Measurements from ENCODE around the gene LPP.

Gene LPP

DNA sequence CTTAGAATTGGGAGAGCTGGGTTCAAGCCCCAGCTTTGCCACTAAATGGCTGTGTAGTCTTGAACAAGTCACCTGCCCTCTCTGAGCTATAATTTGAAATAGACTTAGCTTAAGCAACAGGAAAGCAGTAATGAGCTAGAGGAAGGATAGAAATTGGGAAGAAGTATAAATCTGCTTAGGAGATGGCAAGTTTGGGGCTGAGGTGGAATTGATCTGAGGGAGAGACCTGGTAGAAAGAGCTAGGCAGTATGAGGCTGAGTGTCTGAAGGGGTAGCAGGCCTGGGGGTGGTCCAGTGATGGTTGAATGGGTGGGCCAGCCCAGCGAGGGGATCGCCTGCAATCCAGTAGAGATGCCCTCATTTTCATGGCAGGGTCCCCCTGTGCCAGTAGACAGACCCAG, 22.9 kb downstream of the LPP start:
- peaks cover 82% of the 10 kb centered on the region for H3K4me1 ChIP-seq (ENCODE audit: control insufficient read depth, low read length)
- no peaks in the 10 kb centered on the region for H3K36me3 ChIP-seq (ENCODE audit: control insufficient read depth, low read length)
- TF ChIP-seq EZH2phosphoT487 (IDR thresholded peaks at IDR 0.05; ENCODE audit: borderline replicate concordance, low read length), result no peak
- TF ChIP-seq, protein P1, sequence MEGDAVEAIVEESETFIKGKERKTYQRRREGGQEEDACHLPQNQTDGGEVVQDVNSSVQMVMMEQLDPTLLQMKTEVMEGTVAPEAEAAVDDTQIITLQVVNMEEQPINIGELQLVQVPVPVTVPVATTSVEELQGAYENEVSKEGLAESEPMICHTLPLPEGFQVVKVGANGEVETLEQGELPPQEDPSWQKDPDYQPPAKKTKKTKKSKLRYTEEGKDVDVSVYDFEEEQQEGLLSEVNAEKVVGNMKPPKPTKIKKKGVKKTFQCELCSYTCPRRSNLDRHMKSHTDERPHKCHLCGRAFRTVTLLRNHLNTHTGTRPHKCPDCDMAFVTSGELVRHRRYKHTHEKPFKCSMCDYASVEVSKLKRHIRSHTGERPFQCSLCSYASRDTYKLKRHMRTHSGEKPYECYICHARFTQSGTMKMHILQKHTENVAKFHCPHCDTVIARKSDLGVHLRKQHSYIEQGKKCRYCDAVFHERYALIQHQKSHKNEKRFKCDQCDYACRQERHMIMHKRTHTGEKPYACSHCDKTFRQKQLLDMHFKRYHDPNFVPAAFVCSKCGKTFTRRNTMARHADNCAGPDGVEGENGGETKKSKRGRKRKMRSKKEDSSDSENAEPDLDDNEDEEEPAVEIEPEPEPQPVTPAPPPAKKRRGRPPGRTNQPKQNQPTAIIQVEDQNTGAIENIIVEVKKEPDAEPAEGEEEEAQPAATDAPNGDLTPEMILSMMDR (IDR thresholded peaks at IDR 0.05; ENCODE audit: low read depth, low read length, poor library complexity, severe bottlenecking), result no peak
- no peak overlapping the region for H3K4me3 ChIP-seq (ENCODE audit: low read length)
- H4K20me1 ChIP-seq (ENCODE audit: control insufficient read depth, insufficient read depth, low read depth, low read length), result no peaks in the 10 kb centered on the region
- no peaks in the 10 kb centered on the region for H3K9me2 ChIP-seq (replicated peaks; ENCODE audit: control insufficient read depth, low read length)
- no peak overlapping the region for H3K27ac ChIP-seq (ENCODE audit: low read depth, low read length)
- H3K27me3 ChIP-seq (ENCODE audit: control insufficient read depth, low read length), result no peaks in the 10 kb centered on the region
- no peaks in the 10 kb centered on the region for H3K9me3 ChIP-seq (ENCODE audit: control insufficient read depth, insufficient read depth, low read length)
- H3F3A ChIP-seq (ENCODE audit: control insufficient read depth, insufficient read depth), result 0 out of 2 replicates have a peak, but pooled peaks cover 10% of the 10 kb centered on the region
- peak overlapping the region; percentile 47 for H3K4me2 ChIP-seq (ENCODE audit: low read length)
- H3K79me2 ChIP-seq (ENCODE audit: control insufficient read depth, low read length), result peaks cover 3% of the 10 kb centered on the region; the same call in 1 of the 2 replicates

GRCh38 chr3:188177721-188178120, 23.8 kb downstream of the LPP start:
- H3K9me3 ChIP-seq (ENCODE audit: control insufficient read depth, insufficient read depth, low read length), result no peaks in the 10 kb centered on the region
- 0 out of 2 replicates have a peak, but pooled peaks cover 10% of the 10 kb centered on the region for H3F3A ChIP-seq (ENCODE audit: control insufficient read depth, insufficient read depth)
- no peak overlapping the region for H3K27ac ChIP-seq (ENCODE audit: low read depth, low read length)
- peaks cover 81% of the 10 kb centered on the region for H3K4me1 ChIP-seq (ENCODE audit: control insufficient read depth, low read length)
- peaks cover 3% of the 10 kb centered on the region; the same call in 1 of the 2 replicates for H3K79me2 ChIP-seq (ENCODE audit: control insufficient read depth, low read length)
- no peak for TF ChIP-seq EZH2phosphoT487 (IDR thresholded peaks at IDR 0.05; ENCODE audit: borderline replicate concordance, low read length)
- TF ChIP-seq, protein P1 (IDR thresholded peaks at IDR 0.05; ENCODE audit: low read depth, low read length, poor library complexity, severe bottlenecking), result no peak
- H3K4me2 ChIP-seq (ENCODE audit: low read length), result no peak overlapping the region
- no peaks in the 10 kb centered on the region for H4K20me1 ChIP-seq (ENCODE audit: control insufficient read depth, insufficient read depth, low read depth, low read length)
- H3K4me3 ChIP-seq (ENCODE audit: low read length), result no peak overlapping the region
- H3K27me3 ChIP-seq (ENCODE audit: control insufficient read depth, low read length), result no peaks in the 10 kb centered on the region
- no peaks in the 10 kb centered on the region for H3K9me2 ChIP-seq (replicated peaks; ENCODE audit: control insufficient read depth, low read length)
- no peaks in the 10 kb centered on the region for H3K36me3 ChIP-seq (ENCODE audit: control insufficient read depth, low read length)

- H3K79me2 ChIP-seq (ENCODE audit: control insufficient read depth, low read length), result peaks cover 3% of the 10 kb centered on the region; the same call in 1 of the 2 replicates
- no peak for TF ChIP-seq EZH2phosphoT487 (IDR thresholded peaks at IDR 0.05; ENCODE audit: borderline replicate concordance, low read length)
- TF ChIP-seq, protein P1 (IDR thresholded peaks at IDR 0.05; ENCODE audit: low read depth, low read length, poor library complexity, severe bottlenecking), result no peak
- H4K20me1 ChIP-seq (ENCODE audit: control insufficient read depth, insufficient read depth, low read depth, low read length), result no peaks in the 10 kb centered on the region
These were observed 24.5 kb downstream of the LPP start for GRCh38 chr3:188178293-188178936.

More at GRCh38 chr3:188178293-188178936, 24.5 kb downstream of the LPP start:
- Histone ChIP-seq H3K9me2 (replicated peaks; ENCODE audit: control insufficient read depth, low read length) (no peaks in the 10 kb centered on the region), H3K4me2 (ENCODE audit: low read length) (peak overlapping the region; percentile 70), H3F3A (ENCODE audit: control insufficient read depth, insufficient read depth) (0 out of 2 replicates have a peak, but pooled peaks cover 9% of the 10 kb centered on the region), H3K27me3 (ENCODE audit: control insufficient read depth, low read length) (no peaks in the 10 kb centered on the region), H3K4me1 (ENCODE audit: control insufficient read depth, low read length) (peaks cover 87% of the 10 kb centered on the region), H3K9me3 (ENCODE audit: control insufficient read depth, insufficient read depth, low read length) (no peaks in the 10 kb centered on the region), H3K27ac (ENCODE audit: low read depth, low read length) (peak overlapping the region; percentile 71; the same call in 1 of the 2 replicates), H3K36me3 (ENCODE audit: control insufficient read depth, low read length) (no peaks in the 10 kb centered on the region), H3K4me3 (ENCODE audit: low read length) (peak overlapping the region; percentile 3; the same call in 1 of the 2 replicates)
